ENCODE measurements around the gene AOAH.

AOAH gene

DNA sequence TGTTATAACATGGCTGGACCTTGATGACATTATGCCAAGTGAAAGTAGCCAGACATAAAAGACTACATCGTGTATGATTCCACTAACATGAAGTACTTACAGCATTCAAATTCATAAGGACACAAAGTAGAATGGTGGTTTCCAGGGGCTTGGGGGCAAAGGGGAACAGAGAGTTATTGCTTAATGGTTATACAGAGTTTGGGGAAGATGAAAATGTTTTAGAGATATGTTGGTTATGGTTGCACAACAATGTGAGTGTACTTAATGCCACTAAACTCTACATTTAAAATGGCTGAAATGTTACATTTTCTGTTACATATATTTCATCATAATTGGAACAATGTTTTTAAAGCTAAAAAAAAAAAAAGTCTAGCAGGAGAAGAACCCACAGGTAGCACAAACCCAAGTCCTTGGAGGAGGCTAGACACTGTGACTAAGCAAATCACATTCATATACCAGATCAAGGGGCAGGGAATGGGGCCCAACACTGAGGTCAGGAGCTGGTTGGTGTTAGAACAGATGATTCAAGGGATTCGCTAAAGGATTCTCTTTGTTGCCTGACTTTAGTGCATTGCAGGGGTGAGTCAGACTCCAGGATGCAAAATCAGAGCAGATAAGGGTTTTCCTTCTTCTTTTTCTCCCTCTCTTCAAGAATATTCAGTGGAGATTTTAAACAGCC, 25.1 kb upstream of the AOAH start:
- Histone ChIP-seq H3K27me3 (no peaks in the 10 kb centered on the region), H3K9me3 (no peaks in the 10 kb centered on the region), H3K36me3 (no peaks in the 10 kb centered on the region), H3K4me3 (ENCODE audit: low read depth, low read length) (no peak overlapping the region), H3K4me1 (no peaks in the 10 kb centered on the region)
- TF ChIP-seq, protein P1, sequence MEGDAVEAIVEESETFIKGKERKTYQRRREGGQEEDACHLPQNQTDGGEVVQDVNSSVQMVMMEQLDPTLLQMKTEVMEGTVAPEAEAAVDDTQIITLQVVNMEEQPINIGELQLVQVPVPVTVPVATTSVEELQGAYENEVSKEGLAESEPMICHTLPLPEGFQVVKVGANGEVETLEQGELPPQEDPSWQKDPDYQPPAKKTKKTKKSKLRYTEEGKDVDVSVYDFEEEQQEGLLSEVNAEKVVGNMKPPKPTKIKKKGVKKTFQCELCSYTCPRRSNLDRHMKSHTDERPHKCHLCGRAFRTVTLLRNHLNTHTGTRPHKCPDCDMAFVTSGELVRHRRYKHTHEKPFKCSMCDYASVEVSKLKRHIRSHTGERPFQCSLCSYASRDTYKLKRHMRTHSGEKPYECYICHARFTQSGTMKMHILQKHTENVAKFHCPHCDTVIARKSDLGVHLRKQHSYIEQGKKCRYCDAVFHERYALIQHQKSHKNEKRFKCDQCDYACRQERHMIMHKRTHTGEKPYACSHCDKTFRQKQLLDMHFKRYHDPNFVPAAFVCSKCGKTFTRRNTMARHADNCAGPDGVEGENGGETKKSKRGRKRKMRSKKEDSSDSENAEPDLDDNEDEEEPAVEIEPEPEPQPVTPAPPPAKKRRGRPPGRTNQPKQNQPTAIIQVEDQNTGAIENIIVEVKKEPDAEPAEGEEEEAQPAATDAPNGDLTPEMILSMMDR (IDR thresholded peaks at IDR 0.05; ENCODE audit: low read depth, low read length) = no peak
- DNase-seq = no peak

- TF ChIP-seq, protein P1 (IDR thresholded peaks at IDR 0.05; ENCODE audit: low read depth, low read length) = no peak
- no peaks in the 10 kb centered on the region for H3K36me3 ChIP-seq
- H3K4me3 ChIP-seq (ENCODE audit: low read depth, low read length) = no peak overlapping the region
- DNase-seq = no peak
- H3K4me1 ChIP-seq = no peaks in the 10 kb centered on the region
- H3K27me3 ChIP-seq = no peaks in the 10 kb centered on the region
- no peaks in the 10 kb centered on the region for H3K9me3 ChIP-seq
Observed at GRCh38 chr7:36748017-36748487, 23.8 kb upstream of the AOAH start.

GRCh38 chr7:36747280-36748016, 23.2 kb upstream of the AOAH start:
- H3K4me1 ChIP-seq = no peaks in the 10 kb centered on the region
- H3K36me3 ChIP-seq = no peaks in the 10 kb centered on the region
- no peaks in the 10 kb centered on the region for H3K9me3 ChIP-seq
- no peak for DNase-seq
- H3K27me3 ChIP-seq = no peaks in the 10 kb centered on the region
- no peak overlapping the region for H3K4me3 ChIP-seq (ENCODE audit: low read depth, low read length)
- TF ChIP-seq, protein P1 (IDR thresholded peaks at IDR 0.05; ENCODE audit: low read depth, low read length) = no peak

DNA sequence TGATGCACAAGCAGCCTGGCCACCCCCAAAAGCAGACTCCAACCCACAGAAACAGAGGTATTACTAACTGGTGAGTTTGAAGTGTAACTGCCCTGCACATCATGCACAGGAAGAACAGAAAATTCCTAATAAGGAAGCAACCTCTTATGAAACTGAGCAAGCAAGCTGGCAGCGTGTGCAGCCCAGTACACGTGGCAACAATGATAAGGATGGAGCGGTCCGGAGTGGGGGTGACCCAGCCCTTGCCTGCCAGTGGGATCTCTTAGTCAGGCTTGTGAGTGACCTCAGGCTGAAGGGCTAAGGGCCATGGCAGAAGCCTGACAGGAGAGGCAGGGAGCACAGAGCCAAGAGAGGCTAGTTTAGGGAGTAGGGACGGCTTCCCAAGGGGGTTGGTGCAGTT, 22.1 kb upstream of the AOAH start:
- DNase-seq = no peak
- Histone ChIP-seq H3K36me3 (no peaks in the 10 kb centered on the region), H3K4me1 (no peaks in the 10 kb centered on the region), H3K9me3 (no peaks in the 10 kb centered on the region), H3K27me3 (no peaks in the 10 kb centered on the region), H3K4me3 (ENCODE audit: low read depth, low read length) (no peak overlapping the region)
- TF ChIP-seq, protein P1 (IDR thresholded peaks at IDR 0.05; ENCODE audit: low read depth, low read length) = no peak

DNA sequence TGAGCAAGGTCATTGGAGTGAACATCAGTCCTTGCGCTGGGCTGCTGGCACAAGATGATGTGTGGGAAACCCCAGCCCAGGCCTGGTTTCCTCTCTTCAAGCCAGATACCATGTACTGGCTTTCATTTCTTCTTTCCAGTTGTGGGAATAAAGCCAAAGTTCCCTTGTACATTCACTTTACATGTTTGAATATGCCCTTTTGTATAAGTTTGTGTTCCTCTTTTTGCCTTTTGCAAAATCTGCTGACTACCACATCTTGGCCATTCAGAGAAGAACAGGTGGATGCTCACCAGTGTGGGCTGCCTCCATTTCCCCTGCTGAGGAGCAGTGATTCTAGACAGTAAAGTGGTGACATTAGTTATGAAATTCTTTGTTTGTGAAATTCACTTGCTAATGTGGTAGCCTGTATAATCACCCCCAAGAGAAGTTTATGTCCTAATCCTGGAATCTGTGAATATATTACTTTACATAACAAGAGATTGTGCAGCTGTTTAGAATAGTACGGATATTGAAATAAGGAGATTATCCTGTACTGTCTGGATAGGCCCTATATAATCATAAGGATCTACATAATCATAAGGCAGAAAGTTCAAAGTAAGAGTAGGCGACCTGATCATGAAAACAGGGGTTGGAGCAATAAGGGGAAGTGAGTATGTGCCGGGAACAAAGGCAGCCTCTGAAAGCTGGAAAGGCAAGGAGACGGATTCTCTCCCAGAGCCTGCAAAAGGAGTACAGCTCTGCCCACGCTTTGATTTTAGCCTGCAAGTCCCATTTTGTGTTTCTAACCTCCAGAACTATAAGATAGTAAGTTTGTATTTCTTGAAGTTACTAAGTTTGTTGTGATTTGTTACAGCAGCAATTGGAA, 18.8 kb upstream of the AOAH start:
- no peaks in the 10 kb centered on the region for H3K27me3 ChIP-seq
- H3K4me3 ChIP-seq (ENCODE audit: low read depth, low read length) = no peak overlapping the region
- no peaks in the 10 kb centered on the region for H3K4me1 ChIP-seq
- TF ChIP-seq, protein P1 (IDR thresholded peaks at IDR 0.05; ENCODE audit: low read depth, low read length) = no peak
- H3K36me3 ChIP-seq = no peaks in the 10 kb centered on the region
- no peaks in the 10 kb centered on the region for H3K9me3 ChIP-seq
- no peak for DNase-seq

Data from BE2C (cell line).